Measurements from ENCODE around the gene CDC23. TPM values are rescaled to one million over a fixed set of nuclear protein-coding genes. Genes with fewer than 3 reads are reported as not detected.

CDC23 gene
- total and polyA plus RNA-seq, 8 donors: 1.2 to 46.3 (median 10.9) TPM

- no peak overlapping the region for H3K4me3 ChIP-seq
- intact Hi-C loops (cut with DNase I; ENCODE audit: low total_unique reads): no loop called here
- H3K9me3 ChIP-seq: no peaks in the 10 kb centered on the region
- H3K4me1 ChIP-seq: peaks cover 4 to 19% (median 12%) of the 10 kb centered on the region in 4 donors
- no peaks in the 10 kb centered on the region for H3K36me3 ChIP-seq
- WGBS, 5 donors: 67 to 97% (median 87%) methylated on average over 2 of the region's 2 CpGs
- TF ChIP-seq POLR2AphosphoS5 (IDR thresholded peaks at IDR 0.05): no peak
- no peak for TF ChIP-seq CTCF (IDR thresholded peaks at IDR 0.05)
- TF ChIP-seq POLR2A (IDR thresholded peaks at IDR 0.05): no peak
- no peak for TF ChIP-seq EP300 (IDR thresholded peaks at IDR 0.05)
- DNase-seq: no peak
- peaks cover 0 to 10% (median 0%) of the 10 kb centered on the region in 3 donors for H3K27me3 ChIP-seq
- H3K27ac ChIP-seq: no peak overlapping the region
Observed at GRCh38 chr5:138234651-138235050, 21.5 kb upstream of the CDC23 start.

GRCh38 chr5:138233280-138233679, 20.2 kb upstream of the CDC23 start:
- Histone ChIP-seq H3K4me3 (no peak overlapping the region), H3K27ac (no peak overlapping the region), H3K9me3 (no peaks in the 10 kb centered on the region), H3K4me1 (peaks cover 4 to 20% (median 12%) of the 10 kb centered on the region in 4 donors), H3K36me3 (no peaks in the 10 kb centered on the region), H3K27me3 (peaks cover 0 to 4% (median 0%) of the 10 kb centered on the region in 3 donors)
- DNase-seq: no peak
- WGBS, 5 donors: 63 to 89% (median 83%) methylated on average over 2 of the region's 2 CpGs
- no peak for TF ChIP-seq POLR2A (IDR thresholded peaks at IDR 0.05)
- no peak for TF ChIP-seq EP300 (IDR thresholded peaks at IDR 0.05)
- TF ChIP-seq CTCF (IDR thresholded peaks at IDR 0.05): no peak
- no peak for TF ChIP-seq POLR2AphosphoS5 (IDR thresholded peaks at IDR 0.05)
- intact Hi-C loops (cut with DNase I; ENCODE audit: low total_unique reads): no loop called here

GRCh38 chr5:138230981-138231589, 18.0 kb upstream of the CDC23 start:
- DNase-seq: peak; percentile 50 to 78
- TF ChIP-seq POLR2AphosphoS5 (IDR thresholded peaks at IDR 0.05): no peak
- no peak for TF ChIP-seq EP300 (IDR thresholded peaks at IDR 0.05)
- TF ChIP-seq CTCF (IDR thresholded peaks at IDR 0.05): no peak
- TF ChIP-seq POLR2A (IDR thresholded peaks at IDR 0.05): no peak
- no peak overlapping the region for H3K4me3 ChIP-seq
- intact Hi-C loops (cut with DNase I; ENCODE audit: low total_unique reads): no loop called here
- H3K36me3 ChIP-seq: no peaks in the 10 kb centered on the region
- H3K4me1 ChIP-seq: peaks cover 4 to 20% (median 12%) of the 10 kb centered on the region in 4 donors
- peaks cover 0 to 4% (median 0%) of the 10 kb centered on the region in 3 donors for H3K27me3 ChIP-seq
- peak overlapping the region in 2 of 5 donors; percentile 7 to 14 for H3K27ac ChIP-seq
- H3K9me3 ChIP-seq: peaks cover 2 to 7% (median 3%) of the 10 kb centered on the region in 4 donors
- 18 to 35% (median 23%) methylated on average over 7 of the region's 7 CpGs for WGBS, 5 donors

- Histone ChIP-seq H3K4me1 (peaks cover 4 to 20% (median 12%) of the 10 kb centered on the region in 4 donors), H3K36me3 (no peaks in the 10 kb centered on the region), H3K27ac (peak overlapping the region in 3 of 5 donors; percentile 7 to 41 (median 26)), H3K9me3 (peaks cover 2 to 12% (median 6%) of the 10 kb centered on the region in 4 donors), H3K27me3 (peaks cover 0 to 4% (median 0%) of the 10 kb centered on the region in 3 donors), H3K4me3 (no peak overlapping the region)
- no peak for TF ChIP-seq CTCF (IDR thresholded peaks at IDR 0.05)
- TF ChIP-seq POLR2AphosphoS5 (IDR thresholded peaks at IDR 0.05): no peak
- TF ChIP-seq POLR2A (IDR thresholded peaks at IDR 0.05): no peak
- no peak for TF ChIP-seq EP300 (IDR thresholded peaks at IDR 0.05)
- peak; percentile 31 to 50 for DNase-seq
- intact Hi-C loops (cut with DNase I; ENCODE audit: low total_unique reads): no loop called here
Observed at GRCh38 chr5:138230261-138230660, 17.1 kb upstream of the CDC23 start.
